Osteocyte (in vitro differentiated cells): ENCODE data around the gene ROBO4. TPM values are rescaled to one million over a fixed set of nuclear protein-coding genes. Genes with fewer than 3 reads are reported as not detected.

ENCODE experiments used
- DNase-seq: peaks from one replicate; pipeline ENCODE4 v3.0.0; 2021; ENCODE audit warnings: mixed read lengths; ENCODE audit not compliant: unreplicated experiment; ENCODE audit errors: extremely low spot score
- H3K27ac Mint-ChIP-seq: one replicate; pipeline ENCODE4 v1.8.0; 2021; ENCODE audit warnings: mild to moderate bottlenecking, mixed read lengths; ENCODE audit not compliant: unreplicated experiment
- H3K27me3 Mint-ChIP-seq: one replicate; pipeline ENCODE4 v1.8.0; 2021; ENCODE audit warnings: mixed read lengths; ENCODE audit not compliant: unreplicated experiment
- H3K36me3 Mint-ChIP-seq: one replicate; pipeline ENCODE4 v1.8.0; 2021; ENCODE audit warnings: mixed read lengths; ENCODE audit not compliant: unreplicated experiment
- H3K4me1 Mint-ChIP-seq: one replicate; pipeline ENCODE4 v1.8.0; 2021; ENCODE audit warnings: mixed read lengths; ENCODE audit not compliant: unreplicated experiment
- H3K4me3 Mint-ChIP-seq: one replicate; pipeline ENCODE4 v1.8.0; 2021; ENCODE audit warnings: mild to moderate bottlenecking, moderate library complexity, mixed read lengths; ENCODE audit not compliant: unreplicated experiment
- H3K9me3 Mint-ChIP-seq: one replicate; pipeline ENCODE4 v1.8.0; 2021; ENCODE audit warnings: mixed read lengths; ENCODE audit not compliant: unreplicated experiment
- CTCF ChIP-seq: fragments of 200-600 bp; sonication (generic); IDR thresholded peaks from 2 replicates; pipeline ENCODE4 v1.5.0; 2021; ENCODE audit warnings: antibody characterized with exemption, mild to moderate bottlenecking, moderate library complexity
- long read RNA-seq: library from polyadenylated mRNA; unstranded; transcript quantifications from one replicate; pipeline ENCODE4 v2.0.0, GENCODE V29; 2021
- total RNA-seq: library from RNA; stranded (reverse); gene quantifications from 2 replicates; pipeline ENCODE4 v1.2.1, GENCODE V29; 2021

The ROBO4 gene
- total RNA-seq = 0.56 TPM in 1 of 2 replicates, not detected in the other
- long read RNA-seq = 0 reads

- peak within 1 kb of the TSS; percentile 92 for H3K27ac Mint-ChIP-seq
- H3K27me3 Mint-ChIP-seq = no peaks in the 10 kb centered on the region
- H3K9me3 Mint-ChIP-seq = no peaks in the 10 kb centered on the region
- peaks cover 35% of the 10 kb centered on the region for H3K4me1 Mint-ChIP-seq
- no peak for TF ChIP-seq CTCF
- H3K36me3 Mint-ChIP-seq = no peaks in the 10 kb centered on the region
- DNase-seq = peak; percentile 81
- no peak within 1 kb of the TSS for H3K4me3 Mint-ChIP-seq
Observed at GRCh38 chr11:124897674-124898262, at the start of gene ROBO4. Gene ROBO4 (minus strand): TSS chr11:124897865. CDS start chr11:124897795, 70 bp downstream.

- no peak overlapping the region for H3K27ac Mint-ChIP-seq
- H3K9me3 Mint-ChIP-seq = peaks cover 12% of the 10 kb centered on the region
- H3K36me3 Mint-ChIP-seq = no peaks in the 10 kb centered on the region
- DNase-seq = no peak
- TF ChIP-seq CTCF = no peak
- H3K4me1 Mint-ChIP-seq = peaks cover 6% of the 10 kb centered on the region
- peaks cover 9% of the 10 kb centered on the region for H3K27me3 Mint-ChIP-seq
- no peak overlapping the region for H3K4me3 Mint-ChIP-seq
Observed at GRCh38 chr11:124946735-124947141, 49.1 kb upstream of the ROBO4 start.

GRCh38 chr11:124945826-124946225 lies 48.2 kb upstream of the ROBO4 start:
- no peak for TF ChIP-seq CTCF
- Mint-ChIP-seq H3K9me3 (peaks cover 12% of the 10 kb centered on the region), H3K36me3 (no peaks in the 10 kb centered on the region), H3K4me3 (no peak overlapping the region), H3K4me1 (peaks cover 6% of the 10 kb centered on the region), H3K27ac (no peak overlapping the region), H3K27me3 (peaks cover 11% of the 10 kb centered on the region)
- no peak for DNase-seq

GRCh38 chr11:124944565-124944964 lies 46.9 kb upstream of the ROBO4 start:
- H3K36me3 Mint-ChIP-seq = no peaks in the 10 kb centered on the region
- H3K4me3 Mint-ChIP-seq = no peak overlapping the region
- H3K27ac Mint-ChIP-seq = no peak overlapping the region
- peaks cover 15% of the 10 kb centered on the region for H3K27me3 Mint-ChIP-seq
- peaks cover 6% of the 10 kb centered on the region for H3K4me1 Mint-ChIP-seq
- TF ChIP-seq CTCF = no peak
- DNase-seq = no peak
- H3K9me3 Mint-ChIP-seq = peaks cover 12% of the 10 kb centered on the region

GRCh38 chr11:124943741-124944140 lies 46.1 kb upstream of the ROBO4 start:
- no peak for TF ChIP-seq CTCF
- no peak for DNase-seq
- Mint-ChIP-seq H3K27ac (no peak overlapping the region), H3K36me3 (no peaks in the 10 kb centered on the region), H3K4me1 (peaks cover 6% of the 10 kb centered on the region), H3K27me3 (peaks cover 15% of the 10 kb centered on the region), H3K9me3 (peaks cover 10% of the 10 kb centered on the region), H3K4me3 (no peak overlapping the region)
